Urinary bladder (tissue), 4 donors: ENCODE data around the gene FERMT2. TPM values are rescaled to one million over a fixed set of nuclear protein-coding genes. Genes with fewer than 3 reads are reported as not detected.

Source experiments
- DNase-seq: peaks from one replicate; pipeline ENCODE4 v3.0.0-alpha.2; 2015; ENCODE audit errors: extremely low spot score
- H3K27ac ChIP-seq: one replicate; pipeline ENCODE4 v1.5.1; 2013; ENCODE audit warnings: low read depth, mild to moderate bottlenecking, moderate library complexity
- H3K36me3 ChIP-seq: one replicate; pipeline ENCODE4 v1.6.1; 2013; ENCODE audit warnings: mild to moderate bottlenecking, moderate library complexity; ENCODE audit not compliant: insufficient read depth
- H3K4me1 ChIP-seq: one replicate; pipeline ENCODE4 v1.6.1; 2013; ENCODE audit warnings: mild to moderate bottlenecking, moderate library complexity; ENCODE audit not compliant: insufficient read depth
- H3K4me3 ChIP-seq: one replicate; pipeline ENCODE4 v1.5.1; 2013; ENCODE audit warnings: low read depth, low read length
- WGBS: extraction: QIAGEN DNeasy Blood & Tissue Kit; methylation state at CpG from one replicate; pipeline ENCODE4 v1.1.7; 2013; 5-methylcytosine and 5-hydroxymethylcytosine counted together
- polyA plus RNA-seq: library from polyadenylated mRNA; stranded (reverse); fragments of 200-250 nt; gene quantifications from one replicate; pipeline ENCODE4 v1.2.3, GENCODE V29; 2013
- total RNA-seq: library from RNA; depleted of rRNA; stranded (reverse); fragments of >200 nt; gene quantifications from one replicate; pipeline ENCODE4 v1.2.3, GENCODE V29; 2014
- donor health status: healthy with polysubstance abuse.
- donor health status: healthy.

FERMT2 gene
- total and polyA plus RNA-seq, 2 donors: 216 to 298 TPM

DNA sequence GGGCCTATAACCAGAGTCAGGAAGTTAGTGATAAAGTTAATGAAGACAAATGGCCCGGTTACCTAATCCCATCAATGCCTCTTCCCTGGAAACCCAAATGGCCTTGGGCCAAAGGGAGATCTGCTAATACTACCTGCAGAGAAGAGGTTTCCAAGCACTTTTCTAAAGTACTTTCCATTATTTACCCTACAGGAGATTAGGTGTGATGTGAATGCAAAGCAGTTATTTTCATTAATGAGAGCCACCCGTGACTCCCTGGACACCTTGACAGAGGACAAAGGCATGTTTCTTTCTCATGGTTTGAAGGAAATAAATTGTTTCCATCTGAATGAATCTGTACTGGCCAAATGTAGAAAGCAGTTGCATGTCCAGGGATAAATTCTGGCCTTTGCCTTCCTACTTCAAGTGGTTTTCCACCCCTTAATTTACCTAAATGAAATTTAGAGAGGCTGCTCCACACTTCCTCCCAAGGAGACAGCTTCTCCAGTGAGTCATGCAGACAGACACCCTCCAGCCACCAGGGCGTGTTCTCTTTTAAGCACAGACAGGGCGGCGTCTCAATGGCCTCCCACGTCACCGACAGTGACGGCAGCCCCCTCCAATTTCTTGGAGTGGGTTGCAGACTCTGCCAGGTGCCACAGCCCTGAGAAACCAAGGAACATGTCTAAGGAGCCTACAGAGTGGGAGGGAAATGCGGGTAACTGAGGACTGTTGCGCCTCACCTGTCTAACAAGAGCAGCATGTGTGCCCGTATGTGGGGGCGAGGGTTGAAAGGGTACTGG lies 115.5 kb downstream of the FERMT2 start:
- Histone ChIP-seq H3K27ac (no peak overlapping the region), H3K4me1 (no peaks in the 10 kb centered on the region), H3K4me3 (no peak overlapping the region), H3K36me3 (no peaks in the 10 kb centered on the region)
- 76% methylated on average over 12 of the region's 12 CpGs for WGBS
- no peak for DNase-seq

DNA sequence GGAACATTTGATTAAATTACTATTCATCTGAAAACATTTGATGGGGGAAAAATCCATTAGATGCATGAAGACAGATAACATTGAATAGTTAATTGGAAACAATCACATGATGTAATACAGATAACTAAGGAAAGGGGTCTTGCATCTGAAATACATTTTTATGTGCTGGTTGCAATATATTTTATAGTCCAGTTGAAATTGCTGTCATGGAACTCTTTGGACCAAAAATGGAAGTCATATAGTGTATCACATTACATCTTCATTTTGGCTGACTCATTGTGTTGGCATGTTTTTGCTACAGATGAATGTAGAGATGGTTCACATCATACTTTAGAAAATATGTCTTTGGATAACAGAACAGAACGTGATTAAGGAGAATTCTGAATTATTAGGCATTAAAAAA lies 116.4 kb downstream of the FERMT2 start:
- no peaks in the 10 kb centered on the region for H3K4me1 ChIP-seq
- no peak overlapping the region for H3K27ac ChIP-seq
- H3K36me3 ChIP-seq: no peaks in the 10 kb centered on the region
- no peak overlapping the region for H3K4me3 ChIP-seq
- DNase-seq: no peak
- 23% methylated on average over 1 of the region's 1 CpG for WGBS

DNA sequence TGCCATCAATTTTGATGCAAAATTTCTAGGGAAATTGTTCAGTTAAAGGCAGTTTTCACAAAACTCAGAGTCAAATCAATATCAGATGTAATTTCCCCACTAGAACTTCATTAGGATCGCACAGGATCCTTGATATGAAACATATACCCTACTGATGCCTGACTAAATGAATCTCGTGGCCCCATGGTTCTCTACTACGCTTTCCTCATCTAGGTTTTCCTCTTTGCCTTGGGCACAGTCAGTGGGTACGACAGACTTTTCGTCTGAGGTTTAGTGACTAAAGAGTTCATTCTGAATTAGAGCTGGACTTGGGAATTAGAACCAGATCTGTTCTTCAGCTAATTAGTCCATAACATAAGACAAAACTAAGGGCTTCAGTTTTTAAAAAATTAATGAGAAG lies 117.0 kb downstream of the FERMT2 start:
- no peak for DNase-seq
- no peak overlapping the region for H3K27ac ChIP-seq
- no peaks in the 10 kb centered on the region for H3K4me1 ChIP-seq
- 92% methylated on average over 5 of the region's 5 CpGs for WGBS
- no peak overlapping the region for H3K4me3 ChIP-seq
- H3K36me3 ChIP-seq: no peaks in the 10 kb centered on the region

DNA sequence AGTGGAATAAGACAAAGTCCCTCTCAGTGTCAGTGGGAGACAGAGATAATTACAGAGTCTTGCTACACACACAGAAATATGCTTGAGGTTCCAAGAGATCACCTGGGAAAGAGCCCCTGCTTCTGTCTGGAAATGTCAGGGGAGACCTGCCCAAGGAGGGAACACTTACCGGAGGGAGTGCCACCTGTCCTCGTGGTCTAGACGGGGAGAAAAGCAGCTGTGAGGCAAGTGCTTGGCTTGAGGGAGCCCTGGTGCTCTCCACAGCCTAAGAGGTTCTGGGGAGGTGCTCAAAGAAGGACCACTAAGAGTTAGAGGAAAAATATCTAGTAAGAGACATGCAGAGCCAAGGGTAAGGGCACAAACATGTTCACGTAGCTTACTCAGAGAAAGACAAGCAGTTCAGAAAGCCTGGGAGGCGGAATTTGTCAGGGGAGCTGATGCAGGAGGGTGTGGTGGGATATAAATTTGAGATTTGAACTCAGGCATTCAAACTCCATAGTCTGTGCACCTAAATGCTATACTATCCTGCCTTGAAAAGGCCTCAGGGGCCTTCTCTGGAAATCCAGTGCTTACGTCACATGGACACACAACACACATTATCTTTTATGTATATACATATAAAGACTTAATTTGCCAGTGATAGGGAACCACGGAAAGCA lies 121.2 kb downstream of the FERMT2 start:
- Histone ChIP-seq H3K4me1 (no peaks in the 10 kb centered on the region), H3K27ac (no peak overlapping the region), H3K4me3 (no peak overlapping the region), H3K36me3 (no peaks in the 10 kb centered on the region)
- WGBS: 90% methylated on average over 7 of the region's 7 CpGs
- no peak for DNase-seq

DNA sequence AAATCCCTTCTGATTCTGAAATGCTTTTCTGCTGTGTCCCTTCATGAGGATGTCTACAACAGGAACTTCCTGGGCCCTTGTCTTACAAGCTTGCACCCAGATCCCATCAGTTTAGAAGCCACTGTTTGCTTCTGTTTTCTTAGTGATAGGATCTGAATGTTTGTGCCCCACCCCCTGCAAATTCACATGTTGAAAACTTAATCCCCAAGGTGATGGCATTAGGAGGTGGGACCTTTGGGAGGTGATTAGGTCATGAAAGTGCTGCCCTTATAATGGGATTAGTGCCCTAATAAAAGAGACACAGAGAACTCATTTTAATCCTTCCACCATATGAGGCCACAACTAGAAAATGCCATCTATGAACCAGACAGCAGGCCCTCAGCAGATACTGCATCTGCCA lies 123.4 kb downstream of the FERMT2 start:
- no peaks in the 10 kb centered on the region for H3K4me1 ChIP-seq
- H3K4me3 ChIP-seq: no peak overlapping the region
- no peaks in the 10 kb centered on the region for H3K36me3 ChIP-seq
- no peak for DNase-seq
- no peak overlapping the region for H3K27ac ChIP-seq

DNA sequence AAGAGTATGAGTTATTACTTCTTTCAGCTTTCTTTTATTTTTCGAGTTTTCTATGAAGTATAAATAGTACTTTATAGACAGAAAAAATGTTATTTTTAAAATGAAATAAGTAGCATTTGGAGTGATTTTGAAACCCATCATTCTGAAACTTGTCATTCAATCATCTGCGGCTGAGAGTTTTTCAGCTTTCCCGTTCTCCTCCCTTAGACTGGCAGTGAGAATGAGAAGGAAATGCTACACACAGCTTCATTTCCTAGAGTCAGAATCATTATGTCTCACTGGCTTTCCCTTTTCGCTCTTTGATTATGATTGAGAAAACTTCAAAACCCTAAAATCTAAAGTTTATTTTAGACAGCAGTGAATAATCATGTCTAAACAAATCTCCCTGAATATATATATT lies 125.8 kb downstream of the FERMT2 start:
- no peak overlapping the region for H3K27ac ChIP-seq
- H3K4me1 ChIP-seq: no peaks in the 10 kb centered on the region
- 73% methylated on average over 4 of the region's 4 CpGs for WGBS
- DNase-seq: no peak
- H3K4me3 ChIP-seq: no peak overlapping the region
- no peaks in the 10 kb centered on the region for H3K36me3 ChIP-seq

DNA sequence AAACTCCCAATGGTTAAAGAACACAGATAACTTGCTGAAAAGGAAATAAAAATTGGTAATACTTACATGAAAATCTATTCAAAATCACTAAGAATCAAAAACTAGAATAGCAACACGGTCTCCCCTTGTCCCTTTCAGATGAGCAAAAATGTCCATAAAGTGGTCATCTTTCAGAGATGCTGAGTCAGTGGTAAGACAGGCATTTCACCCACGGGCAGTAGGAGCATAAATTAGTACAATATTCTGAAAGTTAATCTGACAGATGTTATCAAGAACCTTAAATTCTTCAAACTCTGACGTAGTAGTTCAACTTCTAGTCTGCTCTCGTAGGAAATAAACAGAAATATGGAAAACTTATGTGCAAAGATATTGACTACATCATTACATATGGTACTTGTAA lies 126.4 kb downstream of the FERMT2 start:
- Histone ChIP-seq H3K4me3 (no peak overlapping the region), H3K36me3 (no peaks in the 10 kb centered on the region), H3K27ac (no peak overlapping the region), H3K4me1 (no peaks in the 10 kb centered on the region)
- no peak for DNase-seq
- WGBS: 53% methylated on average over 4 of the region's 4 CpGs

DNA sequence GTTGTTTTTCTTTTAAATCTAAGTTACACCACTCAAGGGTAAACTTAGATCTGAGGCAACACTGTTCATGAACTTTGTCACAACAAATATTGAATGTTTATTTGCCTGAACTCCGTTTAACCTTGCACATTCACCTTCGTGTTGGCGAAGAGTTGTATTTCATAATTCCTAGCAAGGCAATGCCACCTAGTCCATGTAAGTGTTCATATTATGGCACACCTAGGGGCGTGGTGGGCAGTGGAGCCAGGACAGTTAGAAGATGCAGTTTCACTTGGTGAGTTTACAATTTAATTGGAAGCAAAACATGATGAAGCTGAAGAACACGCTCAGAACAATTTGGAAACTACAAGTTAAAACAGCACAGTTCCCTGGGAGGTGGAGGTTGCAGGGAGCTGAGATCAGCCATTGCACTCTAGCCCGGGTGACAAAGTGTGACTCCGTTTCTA lies 129.0 kb downstream of the FERMT2 start:
- Histone ChIP-seq H3K4me3 (no peak overlapping the region), H3K4me1 (no peaks in the 10 kb centered on the region), H3K36me3 (no peaks in the 10 kb centered on the region), H3K27ac (no peak overlapping the region)
- no peak for DNase-seq
- 70% methylated on average over 7 of the region's 7 CpGs for WGBS

DNA sequence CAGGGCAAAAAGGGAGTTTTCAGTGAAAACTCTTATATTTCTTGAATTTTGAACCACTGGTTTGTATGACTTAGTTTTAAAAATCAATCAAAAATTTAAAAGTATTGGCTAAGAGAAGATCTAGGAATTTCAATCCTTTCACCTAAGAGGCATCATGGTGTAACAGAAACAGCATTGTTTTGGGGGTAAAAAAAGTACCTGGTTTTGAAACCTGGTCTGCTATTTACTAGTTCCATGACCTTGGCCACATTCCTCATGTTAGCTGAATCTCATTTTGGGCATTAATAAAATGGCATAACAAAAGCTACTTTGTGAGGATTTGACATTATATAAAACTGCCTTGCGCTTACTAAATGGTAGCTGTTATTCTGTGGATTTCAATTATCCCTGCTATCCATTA lies 142.7 kb downstream of the FERMT2 start:
- Histone ChIP-seq H3K27ac (no peak overlapping the region), H3K4me3 (no peak overlapping the region), H3K36me3 (no peaks in the 10 kb centered on the region), H3K4me1 (no peaks in the 10 kb centered on the region)
- no peak for DNase-seq
- WGBS: 42% methylated on average over 1 of the region's 1 CpG

Other genes starting within 250 kb of the FERMT2 start
- 163 TPM for gene PSMC6, start 243.8 kb downstream of the FERMT2 start, total RNA-seq
- 69.6 TPM for gene PSMC6, start 243.8 kb downstream of the FERMT2 start, polyA plus RNA-seq
- gene STYX, start 220.9 kb downstream of the FERMT2 start, total RNA-seq: 32.3 TPM
- gene STYX, start 220.9 kb downstream of the FERMT2 start, polyA plus RNA-seq: 9.1 TPM
- gene GNPNAT1, start 159.4 kb downstream of the FERMT2 start, total RNA-seq: 36.5 TPM
- 10.9 TPM for gene GNPNAT1, start 159.4 kb downstream of the FERMT2 start, polyA plus RNA-seq
- gene DDHD1, start 202.3 kb upstream of the FERMT2 start, total RNA-seq: 71.1 TPM
- 5.4 TPM for gene DDHD1, start 202.3 kb upstream of the FERMT2 start, polyA plus RNA-seq